COLO668 (cell line): ENCODE data around the gene SP8.
"Not testable (repeated sequence)": the region's sequence is repeated elsewhere in the genome, so short reads cannot be mapped to it uniquely, and the experiment has no call there.

Experiments
- DNase-seq: peaks from one replicate; lab custom pipeline; 2025; ENCODE audit not compliant: unreplicated experiment; lab: John Stamatoyannopoulos, UW

SP8 gene

GRCh38 chr7:20786779-20787659, at the start of gene SP8:
Gene SP8 (minus strand): TSS chr7:20786886. CDS start chr7:20786798, 88 bp downstream.
- DNase-seq, result peak; percentile 97

- not testable (repeated sequence) for DNase-seq
Measured at GRCh38 chr7:20836424-20836823, 49.7 kb upstream of the SP8 start.

GRCh38 chr7:20835111-20835750, 48.5 kb upstream of the SP8 start:
- no peak for DNase-seq

DNA sequence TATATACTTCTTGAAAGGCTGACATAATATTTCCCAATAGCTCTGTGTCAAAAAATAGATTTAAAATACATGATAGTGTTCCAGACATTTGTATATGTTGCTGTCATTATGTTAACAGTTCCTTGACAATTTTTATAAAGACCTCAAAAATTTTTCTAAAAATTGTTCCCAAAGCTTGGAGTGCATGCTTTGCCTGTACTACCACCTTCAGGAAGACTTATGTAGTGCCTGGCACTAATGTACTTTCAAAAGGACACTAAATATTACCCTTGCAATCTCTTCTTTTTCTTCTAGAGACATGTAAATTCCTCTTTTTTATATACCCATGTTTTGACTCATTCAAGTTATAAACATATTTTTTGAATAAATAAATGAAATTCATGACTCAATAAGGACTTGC, 48.0 kb upstream of the SP8 start:
- no peak for DNase-seq

DNA sequence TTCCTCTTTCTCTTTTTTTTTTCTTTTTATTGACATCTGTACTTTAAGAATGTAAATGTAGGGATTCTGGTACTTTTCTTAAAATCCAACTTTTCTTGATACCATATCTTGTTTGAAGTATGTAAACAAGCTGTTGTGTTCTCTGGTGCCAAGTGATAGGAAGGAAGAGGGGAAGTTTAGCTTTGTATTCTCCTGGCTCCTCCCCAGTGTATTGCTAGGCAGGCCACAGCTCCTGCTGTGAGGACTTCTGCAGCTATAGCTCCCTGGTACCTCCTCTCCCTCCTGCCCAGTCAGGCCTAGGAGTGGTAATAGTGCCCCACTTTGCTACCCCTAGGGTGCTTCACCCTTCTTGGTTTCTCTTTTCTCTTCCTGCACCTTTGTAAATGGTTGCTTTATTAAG, 45.3 kb upstream of the SP8 start:
- DNase-seq, result no peak

DNA sequence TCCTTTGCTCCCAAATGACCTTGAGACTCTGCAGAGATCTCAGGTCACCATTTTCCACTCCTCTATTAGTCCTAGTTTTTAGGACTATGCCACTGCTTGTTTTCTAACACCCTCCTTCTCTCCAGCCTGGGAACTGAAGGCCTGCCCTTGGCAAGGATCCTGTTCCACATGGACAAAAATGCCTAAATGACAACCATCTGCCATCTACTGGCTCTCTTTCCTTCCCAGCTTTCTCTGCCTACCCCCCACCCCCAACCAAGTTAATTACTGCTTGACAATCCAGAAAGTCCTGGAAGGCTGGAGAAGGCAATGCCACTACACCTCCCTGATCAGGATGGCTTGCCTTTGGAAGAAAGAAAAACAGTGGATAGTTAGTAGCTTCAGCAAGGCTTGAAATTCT, 44.8 kb upstream of the SP8 start:
- no peak for DNase-seq

- peak; percentile 73 for DNase-seq
Measured at GRCh38 chr7:20828947-20829346, 42.3 kb upstream of the SP8 start.

DNA sequence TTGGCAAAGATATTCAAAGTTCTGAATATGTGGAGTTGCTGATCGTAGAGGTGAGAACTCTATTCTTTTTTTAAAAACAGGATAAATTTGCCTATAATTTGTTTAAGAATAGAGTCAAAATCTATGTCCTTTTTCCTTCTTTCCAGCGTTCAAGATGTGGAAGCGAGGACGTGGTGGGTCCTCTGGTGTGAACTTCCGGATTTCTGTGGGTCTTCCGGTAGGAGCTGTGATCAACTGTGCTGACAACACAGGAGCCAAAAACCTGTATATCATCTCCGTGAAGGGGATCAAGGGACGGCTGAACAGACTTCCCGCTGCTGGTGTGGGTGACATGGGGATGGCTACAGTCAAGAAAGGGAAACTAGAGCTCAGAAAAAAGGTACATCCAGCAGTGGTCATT, 40.5 kb upstream of the SP8 start:
- no peak for DNase-seq

GRCh38 chr7:20826243-20826642, 39.6 kb upstream of the SP8 start:
- DNase-seq, result no peak

- DNase-seq, result no peak
Measured at GRCh38 chr7:20825555-20825954, 38.9 kb upstream of the SP8 start.

- not testable (repeated sequence) for DNase-seq
Measured at GRCh38 chr7:20821390-20821789, 34.7 kb upstream of the SP8 start.

- DNase-seq, result no peak
Measured at GRCh38 chr7:20816372-20816959, 29.8 kb upstream of the SP8 start.

DNA sequence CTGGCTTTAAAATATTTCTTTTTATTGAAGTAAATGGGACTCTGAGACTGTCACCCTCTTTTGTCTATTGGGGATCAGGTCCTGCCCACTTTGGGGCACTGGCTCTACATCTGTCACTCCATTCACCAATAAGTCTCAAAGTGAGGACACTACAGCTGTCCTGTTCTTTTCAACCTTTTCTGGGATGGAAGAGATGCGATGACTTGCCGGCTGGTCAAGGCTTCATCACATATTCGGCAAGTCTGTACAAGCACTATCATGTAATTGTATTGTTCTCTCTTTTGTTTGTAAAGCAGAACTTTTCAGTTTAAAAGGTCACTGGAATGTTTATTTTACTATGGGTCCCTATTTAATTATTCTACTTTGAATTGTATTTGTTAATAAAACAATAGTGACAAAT, 17.7 kb upstream of the SP8 start:
- DNase-seq, result no peak

GRCh38 chr7:20799566-20800366, 13.1 kb upstream of the SP8 start:
- no peak for DNase-seq

DNA sequence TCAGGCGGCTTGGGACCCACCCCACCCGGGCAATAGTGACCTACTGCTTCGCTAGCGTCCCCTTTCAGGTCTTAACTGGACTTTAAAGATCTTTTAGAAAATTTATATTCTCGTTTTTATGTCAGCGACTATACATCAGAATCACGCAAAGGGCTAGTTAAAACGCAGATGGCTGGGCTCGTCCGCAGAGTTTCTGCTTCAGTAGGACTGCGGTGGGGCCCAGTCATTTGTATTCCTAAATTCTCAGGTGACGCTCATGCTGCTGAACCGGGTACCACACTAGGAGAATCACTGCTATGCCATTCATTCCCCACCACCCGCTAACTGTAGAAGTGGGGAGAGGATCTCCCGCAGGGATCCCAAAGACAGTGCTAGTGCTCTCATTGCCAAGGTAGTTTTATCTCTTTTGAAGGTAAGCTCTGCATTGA, 12.0 kb upstream of the SP8 start:
- peak; percentile 54 for DNase-seq

GRCh38 chr7:20798081-20798693, 11.5 kb upstream of the SP8 start:
- peak; percentile 93 for DNase-seq

DNA sequence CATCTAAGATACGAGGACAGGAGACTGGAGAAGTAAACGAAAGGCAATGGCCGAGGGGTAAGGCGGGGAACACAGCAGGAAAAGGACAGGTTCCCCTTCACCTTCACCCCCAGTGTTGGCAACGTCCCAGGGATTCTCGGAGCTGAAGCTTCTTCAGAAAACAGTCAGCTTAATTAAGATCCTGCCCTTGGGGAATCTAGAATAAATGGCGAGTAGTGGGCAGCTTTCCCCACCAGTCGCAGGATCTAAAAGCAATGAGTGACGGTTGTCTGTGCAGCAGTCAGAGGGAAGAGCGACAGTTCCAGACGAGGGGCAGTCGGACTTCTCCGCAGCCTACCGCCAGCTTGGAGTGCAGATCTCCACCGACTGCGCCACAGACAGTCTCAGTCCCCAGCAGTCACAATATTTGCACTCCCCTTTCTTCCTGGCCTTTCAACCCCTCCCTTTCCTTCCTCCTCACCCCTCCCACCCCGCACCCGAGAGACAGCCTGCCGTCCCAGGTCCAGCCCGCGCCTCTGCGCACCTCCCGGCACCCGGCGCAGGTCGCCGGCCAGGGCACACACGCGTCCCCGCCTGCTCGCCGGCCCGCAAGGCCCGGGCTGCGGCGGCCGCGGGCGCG, 10.9 kb upstream of the SP8 start:
- DNase-seq, result no peak

GRCh38 chr7:20797042-20797461, 10.4 kb upstream of the SP8 start:
- DNase-seq, result peak; percentile 60

DNA sequence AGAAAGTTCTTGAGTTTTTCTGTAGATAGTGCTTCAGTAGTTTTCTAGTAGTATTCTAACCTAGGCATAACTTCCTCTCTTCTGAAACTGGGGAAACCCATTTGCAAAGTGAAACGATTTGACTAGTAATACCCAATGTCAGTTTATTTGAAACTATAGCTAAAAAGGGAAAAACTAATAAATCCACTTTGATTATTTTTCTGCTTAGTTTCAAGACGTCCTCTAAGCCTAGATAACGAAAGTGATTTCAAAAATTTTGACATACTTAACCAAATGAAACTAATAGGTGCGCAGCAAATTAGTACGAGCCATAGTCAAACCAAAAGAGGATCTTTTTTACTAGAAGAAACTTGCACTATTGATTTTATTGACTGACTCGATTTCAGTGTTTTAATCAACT, 9.8 kb upstream of the SP8 start:
- DNase-seq, result no peak

DNA sequence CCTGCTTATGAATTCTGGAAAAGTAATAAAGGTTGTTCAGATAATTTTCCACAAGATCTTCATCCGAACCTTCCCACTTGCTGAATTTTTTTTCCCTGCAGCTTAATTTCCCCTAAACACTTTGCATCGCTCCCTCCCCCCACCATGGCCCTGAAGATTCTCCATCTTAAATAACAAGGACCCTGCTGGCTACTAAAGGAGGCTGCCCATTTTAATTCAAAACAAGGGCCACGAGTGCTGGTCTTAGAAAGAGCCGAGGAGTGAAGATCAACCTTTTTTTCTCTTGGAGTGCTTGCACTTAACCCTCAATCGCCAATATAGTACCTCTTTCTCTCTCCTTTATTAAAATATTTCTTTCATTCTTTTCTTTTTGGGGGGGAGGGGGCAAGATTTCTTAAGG, 9.2 kb upstream of the SP8 start:
- no peak for DNase-seq
